SH-SY5Y (cell line): Measurements from ENCODE around the gene FAM13A.

Experiments
- GATA2 ChIP-seq: IDR thresholded peaks from 2 replicates; pipeline ENCODE4 v1.6.1; 2011; ENCODE audit warnings: mild to moderate bottlenecking, low read depth, low read length
- GATA3 ChIP-seq: IDR thresholded peaks from 2 replicates; pipeline ENCODE4 v1.6.1; 2011; ENCODE audit warnings: low read depth, mild to moderate bottlenecking, low read length, moderate library complexity

GRCh38 chr4:88897752-88898151, 159.2 kb downstream of the FAM13A start:
- no peak for TF ChIP-seq GATA2
- TF ChIP-seq GATA3: no peak
